Measurements from ENCODE around the gene HS3ST5. TPM values are rescaled to one million over a fixed set of nuclear protein-coding genes. Genes with fewer than 3 reads are reported as not detected.
A peak's percentile ranks its signal among the peaks of the same experiment; 100 is the strongest.

HS3ST5 gene
- total RNA-seq, 1 experiment from 2014 or later: 8.7 TPM

- TF ChIP-seq ARID4B (CRISPR knock-in tag; IDR thresholded peaks at IDR 0.05; ENCODE audit: borderline replicate concordance) (no peak), NFE2L1 (CRISPR knock-in tag; IDR thresholded peaks at IDR 0.05) (no peak), ZNF671 (CRISPR knock-in tag; IDR thresholded peaks at IDR 0.05) (no peak), GRHL2 (CRISPR knock-in tag; IDR thresholded peaks at IDR 0.05; ENCODE audit: insufficient replicate concordance, severe bottlenecking) (no peak), MXD4 (CRISPR knock-in tag; IDR thresholded peaks at IDR 0.05; ENCODE audit: borderline replicate concordance) (no peak)
Measured at GRCh38 chr6:114376611-114377175, 33.9 kb upstream of the HS3ST5 start (continued).

- Mint-ChIP-seq H3K27me3 (ENCODE audit: low read depth) (no peaks in the 10 kb centered on the region), H3K9me3 (no peaks in the 10 kb centered on the region), H3K27ac (peak overlapping the region; percentile 1), H3K4me1 (peaks cover 44% of the 10 kb centered on the region), H3K36me3 (peaks cover 2% of the 10 kb centered on the region; the same call in 1 of the 2 replicates), H3K4me3 (no peak overlapping the region)
- CTCF ChIA-PET: no interaction called here
- ATAC-seq (no peak), DNase-seq (ENCODE audit: low spot score) (no peak)
- POLR2A ChIA-PET: no interaction called here
- no peak for TF ChIP-seq CTCF (IDR thresholded peaks at IDR 0.05)
- TF ChIP-seq ATF1 (CRISPR knock-in tag; IDR thresholded peaks at IDR 0.05): no peak
- no peak for TF ChIP-seq NFE2L1 (CRISPR knock-in tag; IDR thresholded peaks at IDR 0.05)
- TF ChIP-seq JAZF1 (CRISPR knock-in tag; IDR thresholded peaks at IDR 0.05): no peak
- TF ChIP-seq E2F1 (CRISPR knock-in tag; IDR thresholded peaks at IDR 0.05): no peak
- no peak for TF ChIP-seq ZNF281 (CRISPR knock-in tag; IDR thresholded peaks at IDR 0.05)
- TF ChIP-seq ZNF396 (CRISPR knock-in tag; IDR thresholded peaks at IDR 0.05; ENCODE audit: borderline replicate concordance): no peak
- TF ChIP-seq SMAD4 (CRISPR knock-in tag; IDR thresholded peaks at IDR 0.05): no peak
- no peak for TF ChIP-seq ZNF425 (CRISPR knock-in tag; conservative IDR thresholded peaks at IDR 0.05)
- no peak for TF ChIP-seq IRF1 (CRISPR knock-in tag; IDR thresholded peaks at IDR 0.05)
- no peak for TF ChIP-seq CREB1 (CRISPR knock-in tag; IDR thresholded peaks at IDR 0.05)
Measured at GRCh38 chr6:114375541-114376192, 32.8 kb upstream of the HS3ST5 start.

Data from WTC11 (cell line).